Measurements from ENCODE around the gene SARM1. TPM values are rescaled to one million over a fixed set of nuclear protein-coding genes. Genes with fewer than 3 reads are reported as not detected.

SARM1 gene
- total RNA-seq (2014; rRNA removed; shearing (Covaris generic)): 14.9 and 16.1 TPM in 2 replicates

DNA sequence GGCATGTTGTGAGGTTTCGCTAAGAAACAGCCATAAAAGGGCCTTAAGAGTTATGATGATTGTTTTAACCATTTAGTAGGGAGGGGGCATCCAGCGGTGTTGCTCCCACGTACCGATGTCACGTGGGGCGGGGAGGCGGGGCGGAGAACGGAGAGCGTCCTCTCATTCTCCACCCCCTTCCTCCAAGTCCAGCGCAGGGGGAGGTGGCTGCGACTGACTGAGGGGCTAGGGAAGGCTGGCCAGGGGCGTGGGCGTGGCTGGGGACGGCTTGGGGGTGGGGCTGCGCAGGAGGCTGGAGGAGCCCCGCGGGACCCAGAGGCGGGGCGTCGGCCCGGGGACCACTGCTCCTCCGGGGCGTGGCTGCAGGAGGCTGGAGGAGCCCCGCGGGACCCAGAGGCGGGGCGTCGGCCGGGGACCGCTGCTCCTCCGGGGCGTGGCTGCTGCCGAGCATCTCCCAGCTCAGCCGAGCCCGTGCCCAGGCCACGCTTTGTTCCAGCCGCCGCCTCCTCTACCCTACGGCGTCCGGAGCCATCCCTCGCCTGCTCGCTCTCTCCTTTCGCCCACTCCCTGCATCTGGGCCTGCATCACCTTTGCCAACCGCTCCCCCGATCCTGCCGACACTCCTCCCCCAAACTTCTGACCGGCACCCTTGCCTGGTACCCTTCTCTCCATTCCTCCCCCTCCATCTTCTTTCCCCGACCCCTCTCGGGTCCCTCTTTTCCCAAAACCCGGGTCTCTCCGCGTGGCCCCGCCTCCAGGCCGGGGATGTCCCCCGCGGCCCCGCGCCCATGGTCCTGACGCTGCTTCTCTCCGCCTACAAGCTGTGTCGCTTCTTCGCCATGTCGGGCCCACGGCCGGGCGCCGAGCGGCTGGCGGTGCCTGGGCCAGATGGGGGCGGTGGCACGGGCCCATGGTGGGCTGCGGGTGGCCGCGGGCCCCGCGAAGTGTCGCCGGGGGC is at the start of gene SARM1:
Gene SARM1, plus strand, starts transcription at position 450 of the 958 bp plus-strand sequence. Its CDS starts 339 bp downstream, at position 789.
- peak; percentile 99 for DNase-seq
- peak within 1 kb of the TSS; percentile 69 for H3K4me3 ChIP-seq
- H3K9me3 ChIP-seq (replicated peaks): no peaks in the 10 kb centered on the region
- H3K4me1 ChIP-seq: peaks cover 20% of the 10 kb centered on the region
- no peaks in the 10 kb centered on the region for H3K27me3 ChIP-seq
- peak within 1 kb of the TSS; percentile 37; the same call in 1 of the 2 replicates for H3K27ac ChIP-seq
- no peaks in the 10 kb centered on the region for H3K36me3 ChIP-seq

- DNase-seq: no peak
- Histone ChIP-seq H3K27me3 (no peaks in the 10 kb centered on the region), H3K36me3 (peaks cover 59% of the 10 kb centered on the region), H3K4me1 (peaks cover 14% of the 10 kb centered on the region), H3K4me3 (no peak overlapping the region), H3K27ac (no peak overlapping the region), H3K9me3 (replicated peaks) (no peaks in the 10 kb centered on the region)
Observed at GRCh38 chr17:28324267-28324745, 47.2 kb upstream of the SARM1 start.

- H3K4me1 ChIP-seq: peaks cover 14% of the 10 kb centered on the region
- H3K36me3 ChIP-seq: peaks cover 63% of the 10 kb centered on the region
- no peaks in the 10 kb centered on the region for H3K27me3 ChIP-seq
- H3K9me3 ChIP-seq (replicated peaks): no peaks in the 10 kb centered on the region
- no peak overlapping the region for H3K4me3 ChIP-seq
- no peak for DNase-seq
- no peak overlapping the region for H3K27ac ChIP-seq
Observed at GRCh38 chr17:28324781-28325180, 46.7 kb upstream of the SARM1 start.

DNA sequence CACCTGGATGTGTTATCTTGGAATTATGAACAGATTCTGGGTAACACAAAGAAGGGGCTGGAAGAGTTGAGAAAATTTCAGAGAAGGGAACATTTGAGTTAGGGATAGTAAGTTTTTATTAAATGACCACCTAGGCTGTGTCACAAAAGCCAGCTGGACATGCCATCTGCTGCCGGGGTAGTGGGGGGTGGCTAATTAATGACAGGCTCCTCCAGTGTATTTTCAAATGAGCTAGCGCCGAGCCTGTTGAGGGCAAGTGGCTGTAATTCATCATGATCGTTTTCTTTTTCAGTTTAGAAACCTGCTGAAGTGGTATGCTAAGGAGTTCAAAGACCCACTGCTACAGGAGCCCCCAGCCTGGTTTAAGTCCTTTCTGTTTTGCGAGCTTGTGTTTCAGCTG is 46.3 kb upstream of the SARM1 start:
- Histone ChIP-seq H3K9me3 (replicated peaks) (no peaks in the 10 kb centered on the region), H3K4me3 (no peak overlapping the region), H3K27me3 (no peaks in the 10 kb centered on the region), H3K27ac (no peak overlapping the region), H3K4me1 (peaks cover 14% of the 10 kb centered on the region), H3K36me3 (peaks cover 63% of the 10 kb centered on the region)
- no peak for DNase-seq

GRCh38 chr17:28326114-28326513 is 45.4 kb upstream of the SARM1 start:
- no peak for DNase-seq
- H3K9me3 ChIP-seq (replicated peaks): no peaks in the 10 kb centered on the region
- peaks cover 5% of the 10 kb centered on the region for H3K4me1 ChIP-seq
- H3K27ac ChIP-seq: no peak overlapping the region
- no peak overlapping the region for H3K4me3 ChIP-seq
- peaks cover 58% of the 10 kb centered on the region for H3K36me3 ChIP-seq
- H3K27me3 ChIP-seq: no peaks in the 10 kb centered on the region

DNA sequence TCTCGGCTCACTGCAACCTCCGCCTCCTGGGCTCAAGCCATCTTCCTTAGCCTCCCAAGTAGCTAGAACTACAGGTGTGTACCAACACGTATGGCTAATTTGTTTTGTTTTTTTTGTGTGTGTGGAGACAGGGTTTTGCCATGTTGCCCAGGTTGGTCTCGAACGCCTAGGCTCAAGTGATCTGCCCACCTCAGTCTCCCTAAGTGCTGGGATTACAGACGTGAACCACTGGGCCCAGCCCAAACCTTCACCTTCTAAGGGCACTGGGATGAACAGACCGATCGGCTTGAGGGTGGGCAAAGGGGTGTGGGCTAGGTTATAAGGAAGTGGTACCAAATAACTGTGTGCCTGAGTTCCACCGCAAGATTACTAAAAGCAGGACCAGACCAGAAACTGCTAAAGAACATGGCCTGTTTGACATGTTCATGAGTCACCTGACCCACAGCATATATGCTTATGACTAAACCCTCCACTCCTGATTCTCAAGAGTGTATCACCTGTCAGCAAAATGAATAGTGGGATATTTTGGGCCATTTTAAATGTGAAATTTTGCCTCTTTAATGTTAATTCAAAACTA is 44.4 kb upstream of the SARM1 start:
- DNase-seq: no peak
- no peaks in the 10 kb centered on the region for H3K9me3 ChIP-seq (replicated peaks)
- peaks cover 54% of the 10 kb centered on the region for H3K36me3 ChIP-seq
- no peak overlapping the region for H3K4me3 ChIP-seq
- no peaks in the 10 kb centered on the region for H3K27me3 ChIP-seq
- no peak overlapping the region for H3K27ac ChIP-seq
- no peaks in the 10 kb centered on the region; the same call in 1 of the 2 replicates for H3K4me1 ChIP-seq

DNA sequence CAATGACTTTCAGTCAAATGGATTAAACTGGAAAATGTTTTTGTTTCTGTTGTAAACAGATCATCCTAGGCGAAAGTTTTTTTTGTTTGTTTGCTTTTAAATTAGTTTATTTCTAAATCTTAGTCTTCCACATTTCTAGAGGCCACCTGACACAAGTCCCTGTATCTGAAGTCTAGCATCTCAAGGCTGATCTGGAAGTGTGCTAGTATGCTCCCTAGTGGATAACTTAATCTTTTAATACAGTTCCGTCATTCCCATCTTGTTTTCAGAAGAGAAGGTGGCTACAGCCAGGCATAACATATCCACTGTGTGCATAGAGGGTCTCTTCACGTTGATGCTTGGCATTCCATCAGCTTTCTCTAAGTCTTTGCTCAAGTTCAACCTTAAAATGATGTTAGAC is 43.8 kb upstream of the SARM1 start:
- peaks cover 54% of the 10 kb centered on the region for H3K36me3 ChIP-seq
- no peak overlapping the region for H3K27ac ChIP-seq
- H3K4me3 ChIP-seq: no peak overlapping the region
- DNase-seq: no peak
- H3K4me1 ChIP-seq: no peaks in the 10 kb centered on the region; the same call in 1 of the 2 replicates
- H3K9me3 ChIP-seq (replicated peaks): no peaks in the 10 kb centered on the region
- no peaks in the 10 kb centered on the region for H3K27me3 ChIP-seq

GRCh38 chr17:28328325-28328724 is 43.2 kb upstream of the SARM1 start:
- H3K4me1 ChIP-seq: no peaks in the 10 kb centered on the region; the same call in 1 of the 2 replicates

GRCh38 chr17:28330671-28331070 is 40.8 kb upstream of the SARM1 start:
- Histone ChIP-seq H3K27ac (no peak overlapping the region), H3K4me1 (peaks cover 3% of the 10 kb centered on the region), H3K27me3 (no peaks in the 10 kb centered on the region), H3K36me3 (peaks cover 44% of the 10 kb centered on the region), H3K9me3 (replicated peaks) (no peaks in the 10 kb centered on the region), H3K4me3 (no peak overlapping the region)
- DNase-seq: no peak

More at GRCh38 chr17:28328325-28328724, 43.2 kb upstream of the SARM1 start:
- H3K27me3 ChIP-seq: no peaks in the 10 kb centered on the region
- no peak for DNase-seq
- no peaks in the 10 kb centered on the region for H3K9me3 ChIP-seq (replicated peaks)
- H3K4me3 ChIP-seq: no peak overlapping the region
- H3K27ac ChIP-seq: no peak overlapping the region
- H3K36me3 ChIP-seq: peaks cover 54% of the 10 kb centered on the region

DNA sequence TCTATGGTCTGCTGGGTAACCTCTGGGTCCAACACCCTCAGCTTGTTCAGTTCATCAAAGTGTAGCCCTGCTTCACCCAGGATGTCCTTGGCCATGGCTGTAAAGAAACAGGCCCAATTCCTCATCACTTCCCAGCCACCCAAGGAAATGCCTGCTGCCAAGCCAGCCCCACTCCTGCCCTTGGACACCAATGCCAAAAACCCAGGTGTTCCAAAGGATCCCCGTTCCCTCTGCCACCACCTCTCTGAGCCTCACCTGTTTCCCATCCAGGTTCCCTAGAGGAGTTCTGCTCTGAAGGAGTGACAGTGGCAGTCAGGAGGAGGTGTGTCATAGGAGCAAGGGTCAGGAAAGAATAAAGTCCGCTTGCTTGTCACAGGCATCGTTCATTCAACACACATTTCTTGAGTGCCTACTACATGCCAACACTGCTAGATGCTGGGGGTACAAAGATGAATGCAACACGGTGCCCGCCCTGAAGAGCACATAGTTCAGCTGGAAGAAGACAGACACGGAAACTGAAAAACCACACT is 39.5 kb upstream of the SARM1 start:
- H3K27me3 ChIP-seq: no peaks in the 10 kb centered on the region
- H3K27ac ChIP-seq: no peak overlapping the region
- peaks cover 31% of the 10 kb centered on the region for H3K36me3 ChIP-seq
- H3K4me1 ChIP-seq: peaks cover 8% of the 10 kb centered on the region
- H3K4me3 ChIP-seq: no peak overlapping the region
- H3K9me3 ChIP-seq (replicated peaks): no peaks in the 10 kb centered on the region
- no peak for DNase-seq

DNA sequence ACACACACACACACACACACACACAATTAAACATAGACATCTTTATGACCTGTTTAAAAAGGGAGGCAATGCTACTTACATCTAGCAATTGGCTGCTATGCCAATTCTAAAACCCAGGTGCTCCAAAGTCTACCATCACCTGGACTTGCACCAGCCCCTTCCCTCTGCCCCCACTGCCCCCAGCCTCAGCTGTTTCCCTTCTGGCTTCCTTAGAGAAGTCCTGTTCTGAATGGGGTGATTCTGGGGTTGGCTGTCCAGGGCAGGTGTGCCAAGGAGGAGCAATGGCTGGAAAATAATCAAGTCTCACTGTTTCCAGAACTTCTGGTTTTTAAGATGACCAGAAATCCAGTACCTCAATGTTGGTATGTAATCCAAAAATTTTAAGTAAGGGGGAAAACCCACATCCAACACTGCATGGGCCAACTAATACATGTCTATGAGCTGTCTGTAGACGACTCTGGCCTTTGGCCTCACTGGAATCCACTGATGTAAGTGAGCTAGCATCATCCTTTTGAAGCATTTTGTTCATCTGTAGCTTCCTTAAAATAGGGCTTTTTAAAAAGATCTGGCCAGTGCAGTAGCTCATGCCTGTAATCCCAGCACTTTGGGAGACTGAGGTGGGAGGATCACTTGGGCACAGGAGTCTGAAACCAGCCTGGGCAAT is 38.3 kb upstream of the SARM1 start:
- H3K27me3 ChIP-seq: no peaks in the 10 kb centered on the region
- DNase-seq: no peak
- no peak overlapping the region for H3K4me3 ChIP-seq
- H3K27ac ChIP-seq: no peak overlapping the region
- H3K9me3 ChIP-seq (replicated peaks): no peaks in the 10 kb centered on the region
- peaks cover 8% of the 10 kb centered on the region; the same call in 1 of the 2 replicates for H3K4me1 ChIP-seq
- peaks cover 18% of the 10 kb centered on the region for H3K36me3 ChIP-seq

- Histone ChIP-seq H3K4me1 (peaks cover 8% of the 10 kb centered on the region; the same call in 1 of the 2 replicates), H3K27ac (no peak overlapping the region), H3K4me3 (peak overlapping the region; percentile 77), H3K27me3 (no peaks in the 10 kb centered on the region), H3K9me3 (replicated peaks) (no peaks in the 10 kb centered on the region), H3K36me3 (peaks cover 9% of the 10 kb centered on the region)
- peak in 1 of 2 experiments; percentile 41 for DNase-seq
Observed at GRCh38 chr17:28334171-28334570, 37.3 kb upstream of the SARM1 start.

DNA sequence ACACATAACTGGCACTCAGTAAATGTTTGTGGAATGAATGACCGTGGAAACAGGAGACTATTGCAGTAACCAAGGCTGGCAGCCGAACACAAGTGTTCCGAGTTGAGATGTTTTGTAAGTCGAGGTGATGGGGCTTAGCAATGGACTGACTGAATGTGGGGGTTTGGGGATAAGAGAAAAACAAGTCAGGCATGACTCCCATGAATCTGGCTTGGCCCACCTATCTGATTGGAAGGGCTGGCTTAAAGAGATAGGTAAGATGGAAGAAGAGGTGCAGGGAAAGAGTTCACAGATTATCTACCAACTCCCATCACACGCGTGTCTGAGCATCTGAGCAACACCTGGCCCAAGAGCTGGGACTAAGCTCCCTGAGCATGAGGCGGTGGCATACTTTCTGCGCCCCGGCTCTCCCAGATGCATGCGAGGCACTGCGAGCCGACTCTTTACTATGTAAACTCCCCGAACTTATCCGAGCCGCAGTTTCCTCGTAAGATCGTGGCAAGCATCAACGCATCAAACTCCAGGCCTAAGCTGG is 36.8 kb upstream of the SARM1 start:
- no peak overlapping the region; the same call in 1 of the 2 replicates for H3K27ac ChIP-seq
- no peaks in the 10 kb centered on the region for H3K27me3 ChIP-seq
- H3K4me3 ChIP-seq: peak overlapping the region; percentile 77
- peaks cover 8% of the 10 kb centered on the region; the same call in 1 of the 2 replicates for H3K4me1 ChIP-seq
- no peak for DNase-seq
- no peaks in the 10 kb centered on the region for H3K9me3 ChIP-seq (replicated peaks)
- H3K36me3 ChIP-seq: peaks cover 3% of the 10 kb centered on the region; the same call in 1 of the 2 replicates
